IMR-90 (cell line): ENCODE data around the gene IQCE. TPM values are rescaled to one million over a fixed set of nuclear protein-coding genes. Genes with fewer than 3 reads are reported as not detected.

Source experiments
- ATAC-seq: fragments of 200-7000 bp; cut with Tn5 transposase; 2 replicates; pipeline ENCODE4 v1.9.1; 2020; ENCODE audit warnings: low read depth, mild to moderate bottlenecking, moderate library complexity
- BruUV-seq: library from RNA; stranded (reverse); fragments of 400-500 nt; replicated peaks from 2 replicates; lab custom pipeline; 2021; lab: Mats Ljungman, UMichigan
- CTCF ChIA-PET: fragments of 300-600 bp; formaldehyde crosslinking; extraction: SDS; loops from one replicate; lab custom pipeline; 2021; ENCODE audit warnings: antibody characterized with exemption; lab: Yijun Ruan, JAX
- POLR2A ChIA-PET: fragments of 300-600 bp; sonication (Branson Sonifier 250); formaldehyde crosslinking; loops from one replicate; lab custom pipeline; 2022; ENCODE audit warnings: antibody characterized with exemption; ENCODE audit not compliant: unreplicated experiment; lab: Charles Lee
- DNase-seq: peaks from one replicate; pipeline ENCODE4 v3.0.0; 2013
- H2AFZ ChIP-seq: replicated peaks from 2 replicates; pipeline ENCODE3; 2013; ENCODE audit warnings: low read length, mild to moderate bottlenecking; ENCODE audit not compliant: poor library complexity
- H2AK5ac ChIP-seq: 2 replicates; pipeline ENCODE4 v1.6.1; 2013; ENCODE audit warnings: low read depth, low read length, inconsistent platforms
- H2AK9ac ChIP-seq: replicated peaks from 2 replicates; pipeline ENCODE3; 2013; ENCODE audit warnings: mild to moderate bottlenecking, low read depth, low read length, moderate library complexity; ENCODE audit not compliant: poor library complexity
- H2BK120ac ChIP-seq: 2 replicates; pipeline ENCODE4 v1.6.1; 2013; ENCODE audit warnings: low read depth, low read length, inconsistent platforms
- H2BK15ac ChIP-seq: 3 replicates; pipeline ENCODE4 v1.6.1; 2013; ENCODE audit warnings: low read depth, low read length, inconsistent platforms
- H2BK20ac ChIP-seq: 2 replicates; pipeline ENCODE4 v1.6.1; 2013; ENCODE audit warnings: low read depth, mild to moderate bottlenecking, inconsistent platforms, low read length, moderate library complexity
- H2BK5ac ChIP-seq: 2 replicates; pipeline ENCODE4 v1.6.1; 2013; ENCODE audit warnings: mild to moderate bottlenecking, low read depth, low read length, inconsistent platforms; ENCODE audit not compliant: poor library complexity, severe bottlenecking
- H3K14ac ChIP-seq: replicated peaks from 2 replicates; pipeline ENCODE4 v1.6.1; 2013; ENCODE audit warnings: low read depth, low read length, inconsistent platforms
- H3K18ac ChIP-seq: 2 replicates; pipeline ENCODE4 v1.6.1; 2013; ENCODE audit warnings: low read depth, low read length, control low read depth
- H3K23ac ChIP-seq: 2 replicates; pipeline ENCODE4 v1.6.1; 2013; ENCODE audit warnings: low read depth, low read length, inconsistent platforms
- H3K27ac ChIP-seq: 2 replicates; pipeline ENCODE4 v1.5.1; 2013; ENCODE audit warnings: mild to moderate bottlenecking, control low read depth, low read length; ENCODE audit not compliant: insufficient read depth
- H3K27me3 ChIP-seq: 2 replicates; pipeline ENCODE4 v1.6.1; 2013; ENCODE audit warnings: low read length; ENCODE audit not compliant: control insufficient read depth, insufficient read depth
- H3K36me3 ChIP-seq: 2 replicates; pipeline ENCODE4 v1.6.1; 2013; ENCODE audit warnings: low read length, mixed read lengths; ENCODE audit not compliant: control insufficient read depth, insufficient read depth
- H3K4ac ChIP-seq: 2 replicates; pipeline ENCODE4 v1.6.1; 2013; ENCODE audit warnings: low read depth, low read length, inconsistent platforms
- H3K4me1 ChIP-seq: 2 replicates; pipeline ENCODE4 v1.6.1; 2013; ENCODE audit warnings: low read length, mixed read lengths; ENCODE audit not compliant: control insufficient read depth, insufficient read depth
- H3K4me2 ChIP-seq: 2 replicates; pipeline ENCODE4 v1.6.1; 2013; ENCODE audit warnings: low read depth, mild to moderate bottlenecking, control low read depth, low read length, moderate library complexity
- H3K4me3 ChIP-seq: 2 replicates; pipeline ENCODE4 v1.5.1; 2013; ENCODE audit warnings: low read depth, mild to moderate bottlenecking, control low read depth, low read length, moderate library complexity; ENCODE audit not compliant: insufficient read depth
- H3K56ac ChIP-seq: 2 replicates; pipeline ENCODE4 v1.6.1; 2013; ENCODE audit warnings: low read length, inconsistent platforms; ENCODE audit not compliant: insufficient read depth; ENCODE audit errors: extremely low read depth
- H3K79me1 ChIP-seq, 2 experiments: 2 replicates each; pipeline ENCODE4 v1.6.1; 2013; ENCODE audit warnings: low read length in 2 of 2, inconsistent platforms in 1 of 2, low read depth in 1 of 2
- H3K9ac ChIP-seq: 2 replicates; pipeline ENCODE4 v1.6.1; 2013; ENCODE audit warnings: low read depth, low read length, control low read depth
- H3K9me1 ChIP-seq: 2 replicates; pipeline ENCODE4 v1.6.1; 2013; ENCODE audit warnings: low read length, inconsistent platforms; ENCODE audit not compliant: insufficient read depth
- H3K9me3 ChIP-seq: 2 replicates; pipeline ENCODE4 v1.6.1; 2013; ENCODE audit warnings: low read length; ENCODE audit not compliant: control insufficient read depth, insufficient read depth
- H4K20me1 ChIP-seq: 2 replicates; pipeline ENCODE4 v1.6.1; 2013; ENCODE audit warnings: low read length, inconsistent platforms; ENCODE audit not compliant: insufficient read depth
- H4K5ac ChIP-seq: 2 replicates; pipeline ENCODE4 v1.6.1; 2013; ENCODE audit warnings: mild to moderate bottlenecking, low read depth, low read length, control low read depth
- H4K8ac ChIP-seq, 2 experiments: 2 replicates each; pipeline ENCODE4 v1.6.1; 2013; ENCODE audit warnings: low read depth in 2 of 2, low read length in 2 of 2, control low read depth in 1 of 2, inconsistent platforms in 1 of 2
- H4K91ac ChIP-seq: 2 replicates; pipeline ENCODE4 v1.6.1; 2013; ENCODE audit warnings: low read depth, low read length, inconsistent platforms; ENCODE audit not compliant: insufficient read depth
- BHLHE40 ChIP-seq: fragments of 150-350 bp; IDR thresholded peaks from 2 replicates; pipeline ENCODE4 v1.6.1; 2016; ENCODE audit warnings: mild to moderate bottlenecking, low read depth, low read length
- CHD1 ChIP-seq: IDR thresholded peaks from 2 replicates; pipeline ENCODE4 v1.6.1; 2012; ENCODE audit warnings: low read depth, low read length, improper control_type of control experiment
- FOS ChIP-seq: fragments of 150-350 bp; IDR thresholded peaks from 2 replicates; pipeline ENCODE4 v1.6.1; 2016; ENCODE audit warnings: low read depth, low read length
- MAZ ChIP-seq: IDR thresholded peaks from 2 replicates; pipeline ENCODE4 v1.6.1; 2012; ENCODE audit warnings: low read depth, mild to moderate bottlenecking, low read length, improper control_type of control experiment, moderate library complexity, borderline replicate concordance
- MXI1 ChIP-seq: IDR thresholded peaks from 2 replicates; pipeline ENCODE4 v1.6.1; 2012; ENCODE audit warnings: low read depth, mild to moderate bottlenecking, low read length, moderate library complexity, borderline replicate concordance
- POLR2A ChIP-seq: IDR thresholded peaks from 2 replicates; pipeline ENCODE4 v1.6.1; 2012; ENCODE audit warnings: mild to moderate bottlenecking, low read depth, low read length
- RAD21 ChIP-seq: IDR thresholded peaks from 2 replicates; pipeline ENCODE4 v1.6.1; 2012; ENCODE audit warnings: low read length, improper control_type of control experiment
- SMC3 ChIP-seq: fragments of 150-350 bp; IDR thresholded peaks from 2 replicates; pipeline ENCODE4 v1.6.1; 2016; ENCODE audit warnings: low read depth, mild to moderate bottlenecking, antibody characterized with exemption, low read length, moderate library complexity
- WGBS, 2 experiments: methylation state at CpG; one replicate each; pipeline versions ENCODE4 v1.1.5 to v1.1.7; 2013; ENCODE audit warnings: missing lambda C conversion rate in 2 of 2; ENCODE audit not compliant: insufficient read length in 1 of 2; ENCODE audit errors: extremely low coverage in 2 of 2; 5-methylcytosine and 5-hydroxymethylcytosine counted together
- dilution Hi-C: fragments of 300-500 bp; cut with HindIII; formaldehyde crosslinking; loops from one replicate; pipeline ENCODE4 v1.14.3; 2018; ENCODE audit warnings: low sequenced_read_pairs; ENCODE audit not compliant: unreplicated experiment
- in situ Hi-C: fragments of 300-500 bp; cut with MboI; formaldehyde crosslinking; loops from 3 replicates; pipeline ENCODE4 v1.14.3; 2019; ENCODE audit warnings: low sequenced_read_pairs, inconsistent platforms, mixed read lengths
- intact Hi-C: fragments of 100-400 bp; cut with micrococcal nuclease; formaldehyde crosslinking; loops from 2 replicates; pipeline ENCODE4 v1.10.0; 2022
- polyA plus RNA-seq, 3 experiments: library from polyadenylated mRNA; depleted of rRNA; stranded (reverse); fragments of >200 nt; gene quantifications; 2 replicates each; pipeline ENCODE4 v1.2.3, GENCODE V29; 2012; ENCODE audit warnings: low replicate concordance in 1 of 3
- total RNA-seq: library from RNA; depleted of rRNA; stranded (reverse); fragments of >200 nt; gene quantifications from 2 replicates; pipeline ENCODE4 v1.2.3, GENCODE V29; 2012
- TF ChIP-seq, protein P1 (sequence below): fragments of 150-350 bp; IDR thresholded peaks from 2 replicates; pipeline ENCODE4 v1.6.1; 2016; ENCODE audit warnings: low read depth, mild to moderate bottlenecking, low read length, moderate library complexity, borderline replicate concordance

IQCE gene
- total and polyA plus RNA-seq, 2 of the 4 experiments (the other 2 are of a cell fraction), result 5.0 to 6.3 TPM

DNA sequence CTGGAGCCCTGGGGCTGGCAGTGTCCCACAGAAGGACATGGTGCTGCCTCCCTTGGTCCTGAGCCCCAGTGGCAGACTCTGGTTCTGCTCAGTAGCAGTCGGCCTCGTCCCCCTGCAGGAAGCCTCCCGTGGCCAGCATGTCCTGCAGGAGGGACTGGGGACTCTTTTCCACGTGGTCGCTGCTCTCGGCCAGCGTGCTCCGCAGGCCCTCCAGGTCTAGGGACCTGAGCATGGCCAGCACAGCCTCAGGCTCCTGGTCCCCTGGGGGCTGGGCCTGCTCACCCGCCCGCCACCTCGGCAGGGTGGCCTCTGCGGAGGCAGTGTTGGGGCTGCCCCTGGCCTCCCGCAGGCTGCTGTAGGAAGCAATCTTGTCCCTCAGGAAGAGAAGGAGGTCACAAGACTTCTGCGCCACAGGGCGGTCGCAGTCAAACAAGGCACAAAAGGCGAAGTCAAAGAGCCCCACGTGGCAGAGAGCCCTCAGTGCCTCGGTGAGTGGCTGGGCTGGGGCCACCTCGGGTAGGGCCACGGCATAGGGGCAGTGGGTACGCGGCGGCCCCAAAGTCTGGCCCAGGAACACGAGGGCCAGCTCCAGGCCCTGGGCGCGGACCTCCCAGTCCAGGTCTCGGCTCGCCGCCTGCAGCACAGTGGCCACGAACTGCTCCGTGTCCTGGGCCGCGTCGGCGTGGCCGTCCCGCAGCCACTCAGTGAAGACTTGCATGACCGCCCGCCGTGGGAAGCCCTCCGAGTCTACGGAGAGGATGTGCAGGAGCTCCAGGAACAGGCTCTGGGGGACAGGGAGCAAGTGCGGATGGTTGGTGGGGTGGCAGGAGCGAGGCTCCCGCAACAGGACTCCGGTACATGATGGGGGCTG, 20.6 kb upstream of the IQCE start (continued):
- no peak for TF ChIP-seq SMC3

DNA sequence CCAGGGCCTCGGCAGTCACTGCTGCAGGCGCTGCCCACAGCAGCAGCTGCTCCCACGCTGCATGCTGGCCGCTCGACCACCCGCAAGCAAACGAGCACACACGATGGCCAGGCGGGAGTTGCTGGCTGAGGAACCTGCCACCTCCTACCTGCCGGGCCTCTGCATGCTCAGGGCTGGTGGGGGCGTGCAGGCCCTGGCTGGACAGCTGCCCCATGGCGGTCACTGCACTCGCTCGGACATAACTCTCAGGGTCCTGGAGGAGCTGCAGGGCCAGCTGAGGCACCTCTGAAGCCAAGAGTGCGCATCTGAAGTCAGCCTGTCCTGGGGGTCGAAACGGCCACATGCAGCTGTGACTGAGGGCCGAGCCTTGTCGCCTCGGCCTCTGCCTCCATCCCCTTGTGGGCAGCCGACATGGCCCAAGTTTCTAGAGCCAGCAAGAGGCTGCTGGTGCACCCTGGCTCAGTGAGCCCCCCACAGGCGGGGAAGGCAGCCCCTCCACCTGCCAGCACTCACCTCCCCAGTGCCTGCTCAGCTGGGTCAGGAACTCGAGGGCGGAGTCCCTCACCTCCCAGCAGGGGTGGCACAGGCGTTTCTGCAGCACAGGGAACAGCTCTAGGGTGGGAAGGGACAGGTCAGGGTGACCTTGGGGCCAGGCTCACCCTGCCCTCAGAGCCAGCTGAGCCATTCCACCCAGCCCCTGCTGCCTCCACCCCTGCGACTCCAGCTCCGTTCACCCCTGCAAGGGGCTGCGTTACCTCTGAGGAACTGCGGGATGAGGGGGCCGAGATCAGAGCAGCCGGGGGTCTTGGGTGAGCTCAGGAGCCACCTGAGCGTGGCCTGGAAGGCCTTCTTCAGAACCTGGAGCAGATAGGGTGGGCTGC, 19.5 kb upstream of the IQCE start:
- BruUV-seq, result no TSS peak
- 94% methylated on average over 18 of the region's 32 CpGs; no CpG with 5 or more reads in 1 of the 2 experiments for WGBS, 2 experiments

More for the DNA sequence above, 19.5 kb upstream of the IQCE start:
- DNase-seq (no peak), ATAC-seq (no peak)
- no peak overlapping the region for H2BK20ac ChIP-seq
- H3K14ac ChIP-seq, result no peak overlapping the region
- POLR2A ChIA-PET, result no interaction called here
- H4K8ac ChIP-seq, result no peak overlapping the region
- H3K23ac ChIP-seq, result no peak overlapping the region
- H2BK120ac ChIP-seq, result no peak overlapping the region
- intact Hi-C loops (no loop called here), in situ Hi-C loops (no loop called here), dilution Hi-C loops (no loop called here)
- peaks cover 44% of the 10 kb centered on the region; the same call in 1 of the 2 replicates for H3K36me3 ChIP-seq
- H3K27me3 ChIP-seq, result no peaks in the 10 kb centered on the region
- H3K4me2 ChIP-seq, result no peak overlapping the region
- H3K79me1 ChIP-seq, result no peaks in the 10 kb centered on the region
- H3K4me3 ChIP-seq, result no peak overlapping the region
- H3K9me1 ChIP-seq, result no peaks in the 10 kb centered on the region
- no peak overlapping the region for H3K18ac ChIP-seq
- H3K9me3 ChIP-seq, result no peaks in the 10 kb centered on the region
- no peak overlapping the region for H3K27ac ChIP-seq
- CTCF ChIA-PET, result no interaction called here
- H4K91ac ChIP-seq, result no peak overlapping the region
- H2AFZ ChIP-seq, result no peak overlapping the region
- no peak overlapping the region for H2AK5ac ChIP-seq
- no peak overlapping the region for H2BK5ac ChIP-seq
- H2BK15ac ChIP-seq, result no peak overlapping the region
- no peak for TF ChIP-seq POLR2A
- no peak for TF ChIP-seq FOS
- no peak for TF ChIP-seq CHD1
- no peak for TF ChIP-seq BHLHE40
- TF ChIP-seq MAZ, result no peak
- no peak for TF ChIP-seq MXI1
- no peak for TF ChIP-seq SMC3
- TF ChIP-seq, protein P1, sequence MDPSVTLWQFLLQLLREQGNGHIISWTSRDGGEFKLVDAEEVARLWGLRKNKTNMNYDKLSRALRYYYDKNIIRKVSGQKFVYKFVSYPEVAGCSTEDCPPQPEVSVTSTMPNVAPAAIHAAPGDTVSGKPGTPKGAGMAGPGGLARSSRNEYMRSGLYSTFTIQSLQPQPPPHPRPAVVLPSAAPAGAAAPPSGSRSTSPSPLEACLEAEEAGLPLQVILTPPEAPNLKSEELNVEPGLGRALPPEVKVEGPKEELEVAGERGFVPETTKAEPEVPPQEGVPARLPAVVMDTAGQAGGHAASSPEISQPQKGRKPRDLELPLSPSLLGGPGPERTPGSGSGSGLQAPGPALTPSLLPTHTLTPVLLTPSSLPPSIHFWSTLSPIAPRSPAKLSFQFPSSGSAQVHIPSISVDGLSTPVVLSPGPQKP, result no peak
- no peak for TF ChIP-seq RAD21
- no peak overlapping the region for H2AK9ac ChIP-seq
- no peak overlapping the region for H3K9ac ChIP-seq
- no peak overlapping the region for H3K56ac ChIP-seq
- no peaks in the 10 kb centered on the region for H3K4me1 ChIP-seq
- no peak overlapping the region for H4K5ac ChIP-seq
- H4K20me1 ChIP-seq, result no peaks in the 10 kb centered on the region
- H3K4ac ChIP-seq, result no peak overlapping the region
